GM18909 (cell line): ENCODE data around the gene RAB40C.

ENCODE experiments used
- ATAC-seq: cut with Tn5 transposase; IDR thresholded peaks from one replicate; pipeline ENCODE4 v1.9.1; 2021; ENCODE audit warnings: mild to moderate bottlenecking; ENCODE audit not compliant: unreplicated experiment, poor library complexity

Gene RAB40C

GRCh38 chr16:589658-590187, at the start of gene RAB40C:
Gene RAB40C, plus strand, starts transcription at chr16:590066. Its CDS starts 226 bp downstream, at chr16:590292.
- peak; percentile 74 for ATAC-seq

- ATAC-seq = no peak
Measured at GRCh38 chr16:540645-541340, 49.1 kb upstream of the RAB40C start.

- ATAC-seq = no peak
Measured at GRCh38 chr16:543301-544164, 46.3 kb upstream of the RAB40C start.

- no peak for ATAC-seq
Measured at GRCh38 chr16:544517-544916, 45.3 kb upstream of the RAB40C start.

- no peak for ATAC-seq
Measured at GRCh38 chr16:546909-547770, 42.7 kb upstream of the RAB40C start.

DNA sequence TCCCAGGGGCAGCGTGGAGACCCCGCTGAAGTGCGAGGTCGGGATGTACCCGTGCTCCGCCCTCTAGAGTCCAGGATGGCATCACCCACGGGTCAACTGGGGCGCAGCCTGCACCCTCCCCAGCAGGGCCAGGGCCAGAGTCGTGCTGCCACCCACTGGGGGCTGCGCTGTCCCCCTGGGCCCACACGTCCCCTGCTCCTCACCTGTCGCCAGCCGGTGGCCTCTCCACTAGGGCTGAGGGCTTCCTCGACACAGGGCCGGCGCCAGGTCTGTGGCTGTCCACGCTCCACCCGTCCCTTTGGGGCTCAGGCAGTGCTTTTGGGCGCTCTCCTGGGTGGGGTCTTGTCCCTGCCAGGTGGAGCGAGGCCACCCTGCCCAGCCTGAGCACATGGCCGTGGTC, 41.3 kb upstream of the RAB40C start:
- no peak for ATAC-seq

GRCh38 chr16:549544-550263, 40.2 kb upstream of the RAB40C start:
- no peak for ATAC-seq

DNA sequence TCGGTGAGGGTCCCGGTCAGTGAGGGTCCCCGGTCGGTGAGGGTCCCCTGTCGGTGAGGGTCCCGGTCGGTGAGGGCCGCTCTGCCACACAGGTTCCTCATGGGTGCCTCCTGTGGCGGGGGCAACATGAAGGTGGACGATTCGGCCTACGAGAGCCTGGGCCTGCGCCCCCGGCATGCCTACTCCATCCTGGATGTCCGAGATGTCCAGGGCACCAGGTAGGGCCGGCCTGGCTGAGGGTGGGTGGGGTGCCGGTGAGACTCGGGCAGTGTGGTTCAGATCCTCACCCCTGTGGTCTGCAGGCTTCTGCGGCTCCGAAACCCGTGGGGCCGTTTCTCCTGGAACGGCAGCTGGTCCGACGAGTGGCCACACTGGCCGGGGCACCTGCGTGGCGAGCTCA, 38.7 kb upstream of the RAB40C start:
- no peak for ATAC-seq

GRCh38 chr16:552171-552570, 37.7 kb upstream of the RAB40C start:
- no peak for ATAC-seq

DNA sequence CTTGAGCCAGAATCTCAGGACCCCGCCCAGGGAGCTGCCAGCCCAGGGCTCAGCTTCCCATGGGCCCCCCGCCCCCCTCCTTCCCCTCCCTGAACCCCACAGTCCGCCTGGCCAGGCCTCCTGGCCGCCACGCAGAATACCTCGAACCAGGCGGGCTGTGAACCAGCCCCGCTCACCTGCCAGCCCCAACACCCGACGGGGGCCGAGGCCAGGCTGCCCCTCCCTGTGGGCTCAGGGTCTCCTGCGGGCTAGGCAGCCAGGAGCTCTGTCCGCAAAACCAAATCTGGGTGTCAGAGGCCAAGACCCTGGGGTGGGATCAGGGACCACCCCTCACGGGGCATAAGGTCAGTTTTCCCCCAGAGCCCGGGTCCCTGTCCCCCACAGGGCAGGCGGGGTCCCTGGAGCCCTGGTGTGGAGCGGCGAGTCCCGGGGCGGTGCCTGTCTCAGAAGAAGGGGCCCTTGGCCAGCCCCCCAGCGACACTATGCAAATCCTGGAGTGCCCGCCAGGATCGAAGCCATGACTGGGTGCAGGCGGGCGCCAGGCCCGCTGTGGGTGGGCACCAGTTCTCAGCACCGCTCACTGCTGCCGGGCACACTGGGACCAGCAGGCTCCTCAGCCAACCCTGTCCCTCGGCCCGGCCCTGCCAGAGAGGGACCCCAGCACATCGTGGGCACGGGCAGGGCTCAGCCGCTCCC, 36.1 kb upstream of the RAB40C start:
- ATAC-seq = no peak

DNA sequence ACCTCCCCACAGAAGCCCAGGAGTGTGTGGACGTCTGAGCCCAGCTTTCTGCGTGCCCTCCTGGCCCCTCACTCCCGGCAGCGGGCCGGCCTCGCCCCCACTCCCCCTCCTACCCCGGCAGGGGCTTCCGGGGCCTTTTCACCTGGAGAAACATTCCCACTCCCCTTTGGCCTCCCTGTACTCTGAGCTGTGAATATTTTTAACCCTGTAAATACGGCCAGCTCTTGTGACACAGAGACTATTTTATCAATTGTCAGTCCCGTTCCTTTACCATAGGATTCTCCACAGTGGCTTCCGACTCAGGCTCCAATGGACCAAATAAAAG, 35.6 kb upstream of the RAB40C start:
- ATAC-seq = no peak

DNA sequence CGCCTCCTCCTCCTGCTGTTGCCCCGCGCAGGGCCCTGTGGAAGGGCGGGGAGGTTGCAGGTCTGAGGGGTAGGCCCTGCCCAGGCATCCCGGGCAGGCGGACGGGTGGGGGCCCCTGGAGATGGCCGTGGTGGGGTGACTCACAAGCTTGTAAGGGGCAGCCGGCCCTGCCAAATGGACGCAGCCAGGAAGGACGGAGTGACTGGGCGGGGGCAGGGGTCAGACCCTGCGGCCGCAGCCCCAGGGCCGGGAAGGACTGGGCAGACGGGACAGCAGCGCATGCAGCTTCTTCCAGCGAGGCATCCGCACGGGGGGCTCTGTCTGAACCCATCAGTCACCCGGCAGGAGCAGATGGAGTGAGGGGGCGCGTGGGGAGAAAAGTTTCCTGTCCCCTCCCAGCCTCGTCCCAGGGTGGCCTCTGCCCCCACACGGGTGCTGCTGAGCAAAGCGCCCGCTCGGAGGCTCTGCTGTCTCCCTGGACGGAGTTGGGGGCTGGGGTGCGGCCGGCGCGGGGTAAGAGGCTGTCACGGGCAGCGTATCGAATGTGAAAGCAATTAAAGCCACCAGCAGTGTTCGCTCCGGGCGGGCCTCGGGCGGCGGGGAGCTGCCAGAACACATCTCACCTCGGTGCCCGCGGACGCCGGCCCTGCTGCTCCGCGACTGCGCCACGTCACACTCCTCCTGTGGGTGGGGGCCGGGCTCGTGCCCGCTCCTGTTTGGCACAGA, 35.1 kb upstream of the RAB40C start:
- no peak for ATAC-seq

GRCh38 chr16:555528-556473, 34.1 kb upstream of the RAB40C start:
- ATAC-seq = no peak

DNA sequence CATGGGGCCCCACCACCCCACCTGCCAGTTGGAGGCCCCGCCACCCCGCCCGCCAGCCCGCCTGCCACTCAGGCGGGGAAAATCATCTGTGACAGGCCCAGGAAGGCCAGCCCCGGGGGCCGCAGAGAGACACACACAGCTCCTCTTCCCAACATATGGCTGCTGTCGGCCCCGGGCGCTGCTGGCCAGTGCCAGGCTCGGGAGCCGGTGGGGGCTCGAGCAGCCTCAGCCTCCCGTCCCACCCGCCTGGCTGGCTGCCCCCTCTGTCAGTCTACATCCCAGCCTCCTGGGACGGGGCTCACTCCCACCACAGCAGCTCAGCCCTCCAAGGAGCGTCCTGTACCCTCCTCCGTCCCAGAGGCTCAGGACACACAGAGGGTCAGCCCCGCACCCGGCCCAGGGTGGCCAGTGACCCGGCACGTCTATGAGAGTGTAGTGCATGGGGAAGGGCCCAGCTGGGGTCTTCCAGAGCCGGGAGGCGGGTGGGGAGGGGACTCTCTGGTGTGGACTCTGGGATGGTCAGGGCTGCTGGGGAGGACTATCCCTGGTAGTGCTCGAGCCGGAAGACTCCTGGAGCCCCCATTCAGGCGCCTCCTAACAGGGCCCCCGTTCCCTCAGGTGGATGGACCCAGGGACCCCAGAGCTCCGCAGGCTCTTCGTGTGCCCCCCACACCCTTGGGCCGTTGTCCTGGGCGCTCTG, 33.2 kb upstream of the RAB40C start:
- ATAC-seq = no peak

DNA sequence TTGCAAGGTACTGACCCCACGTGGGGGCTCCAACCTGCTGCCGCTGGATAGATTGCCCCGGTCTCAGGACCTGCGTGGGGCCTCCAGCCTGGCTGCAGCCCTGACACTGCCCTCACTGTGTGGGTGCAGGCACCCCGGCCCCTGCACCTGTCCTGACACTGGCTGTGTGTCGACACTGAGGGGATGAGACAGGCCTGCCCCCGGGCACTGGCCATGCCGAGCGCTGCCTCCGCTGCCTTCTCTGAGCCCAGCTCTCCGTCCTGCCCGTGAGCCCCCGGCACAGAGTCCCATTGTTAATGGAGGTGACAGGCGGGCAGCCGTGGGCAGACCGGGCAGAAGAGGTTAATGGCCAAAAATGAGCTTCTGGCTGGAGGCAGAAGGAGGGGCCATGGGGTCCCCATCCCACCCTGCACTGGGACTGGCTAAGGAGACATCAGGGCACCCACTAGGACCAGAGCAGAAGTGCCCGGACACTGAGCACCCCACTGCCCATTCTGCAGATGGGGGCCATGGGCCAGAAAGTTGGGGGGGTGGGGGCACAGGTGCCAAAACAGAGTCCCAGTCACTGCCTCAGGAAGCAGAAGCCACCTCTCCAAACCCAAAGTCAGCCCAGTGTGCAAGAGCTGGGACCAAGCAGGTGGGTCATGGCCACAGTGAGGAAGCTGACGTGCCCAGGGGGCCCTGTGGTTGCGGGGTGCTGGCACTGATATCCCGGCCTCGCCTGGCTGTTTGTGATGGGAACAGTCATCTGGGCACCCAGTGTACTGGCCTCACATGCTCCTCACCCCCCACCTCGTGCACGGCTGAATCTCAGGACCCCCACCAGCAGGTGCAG, 32.2 kb upstream of the RAB40C start:
- ATAC-seq = no peak

GRCh38 chr16:558298-559020, 31.4 kb upstream of the RAB40C start:
- no peak for ATAC-seq
